Kidney (tissue), 14 donors: ENCODE measurements around the gene NBEA. TPM values are rescaled to one million over a fixed set of nuclear protein-coding genes. Genes with fewer than 3 reads are reported as not detected.
A peak's percentile ranks its signal among the peaks of the same experiment; 100 is the strongest.

Source experiments
- DNase-seq, 5 donors: peaks; one replicate each; pipeline ENCODE4 v3.0.0-alpha.2; 2013 to 2020
- FAIRE-seq: peaks from 2 replicates; lab custom pipeline; 2012; peaks lifted over from hg19 to GRCh38; lab: Jason Lieb, UNC
- H3K27ac ChIP-seq, 2 donors: one replicate each; pipeline ENCODE4 v1.7.0; 2013; ENCODE audit warnings: low read depth in 2 of 2, low read length in 2 of 2, inconsistent platforms in 1 of 2
- H3K27me3 ChIP-seq: one replicate; pipeline ENCODE4 v1.7.1; 2013; ENCODE audit warnings: low read length, inconsistent platforms; ENCODE audit not compliant: control insufficient read depth, insufficient read depth
- H3K36me3 ChIP-seq, 3 donors: one replicate each; pipeline versions ENCODE4 v1.7.0 to v1.7.1; 2013; ENCODE audit warnings: low read length in 3 of 3, control low read depth in 1 of 3, inconsistent platforms in 1 of 3; ENCODE audit not compliant: insufficient read depth in 3 of 3, control insufficient read depth in 2 of 3
- H3K4me1 ChIP-seq, 3 donors: one replicate each; pipeline versions ENCODE4 v1.7.0 to v1.7.1; 2013; ENCODE audit warnings: low read length in 3 of 3, inconsistent platforms in 1 of 3, low read depth in 1 of 3; ENCODE audit not compliant: control insufficient read depth in 2 of 3, insufficient read depth in 2 of 3
- H3K4me3 ChIP-seq, 3 donors: one replicate each; pipeline versions ENCODE4 v1.7.0 to v1.8.1; 2013; ENCODE audit warnings: low read length in 3 of 3, control low read depth in 1 of 3, inconsistent platforms in 1 of 3
- H3K9ac ChIP-seq, 3 donors: one replicate each; pipeline versions ENCODE4 v1.7.0 to v1.7.1; 2013; ENCODE audit warnings: low read length in 3 of 3, control low read depth in 1 of 3, inconsistent platforms in 1 of 3
- H3K9me3 ChIP-seq, 3 donors: one replicate each; pipeline versions ENCODE4 v1.7.0 to v1.7.1; 2013; ENCODE audit warnings: low read length in 3 of 3, control low read depth in 1 of 3, inconsistent platforms in 1 of 3; ENCODE audit not compliant: control insufficient read depth in 2 of 3, insufficient read depth in 1 of 3
- intact Hi-C: fragments of 100-400 bp; cut with DNase I; formaldehyde crosslinking; loops from one replicate; pipeline ENCODE4 v1.11.1; 2022
- polyA plus RNA-seq: library from polyadenylated mRNA; stranded (reverse); fragments of 350-450 nt; fragmentation: Illumina TruSeq; extraction: RNeasy Lipid Tissue Mini Kit (QIAGEN cat#74804); gene quantifications from one replicate; pipeline ENCODE4 v1.2.3, GENCODE V29; 2014; ENCODE audit warnings: low read depth, low replicate concordance; ENCODE audit not compliant: insufficient read depth
- total RNA-seq: library from RNA; stranded (reverse); fragmentation: NEBNext Ultra II Directional; extraction: Animal tissue kit (Norgen Biotek cat#: 25700); gene quantifications from one replicate; pipeline ENCODE4 v1.2.1, GENCODE V29; 2021
- TF ChIP-seq, protein P1 (sequence below): IDR thresholded peaks from 3 replicates; pipeline ENCODE4 v1.5.1; 2012; ENCODE audit warnings: mild to moderate bottlenecking, moderate library complexity, borderline replicate concordance; ENCODE audit not compliant: insufficient read depth; ENCODE audit errors: extremely low read depth
- donor health status: control.
- donor health status: control.
- donor health status: control.
- donor health status: control.
- donor health status: control.
- donor health status: DM: yes; HTN: yes; CAD: no.
- donor health status: Normal renal cell carcinoma (clear cell type).

The NBEA gene
- total and polyA plus RNA-seq, 2 donors from 2014 or later = 4.7 to 14.6 TPM

DNA sequence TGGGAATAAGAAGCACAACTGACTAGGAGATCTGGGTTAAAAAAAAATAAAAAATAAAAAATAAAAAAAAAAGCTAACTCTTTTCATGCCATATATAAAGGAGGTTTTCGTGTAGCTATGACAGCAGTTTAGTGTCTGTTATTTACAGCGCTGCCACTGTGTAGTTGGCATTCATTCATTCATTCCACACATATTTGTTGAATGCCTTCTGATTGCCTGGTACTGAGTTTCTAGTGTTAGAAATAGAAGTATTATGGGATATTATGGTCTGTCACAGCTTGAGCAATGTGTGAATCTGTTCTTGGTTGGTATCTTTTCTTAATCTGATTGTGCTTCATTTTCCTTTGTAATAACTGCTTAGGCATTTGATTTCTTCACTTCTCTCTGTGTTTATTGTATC lies 237.4 kb downstream of the NBEA start:
- H3K27me3 ChIP-seq = no peaks in the 10 kb centered on the region
- no peak overlapping the region for H3K27ac ChIP-seq
- intact Hi-C loops = no loop called here
- TF ChIP-seq, protein P1, sequence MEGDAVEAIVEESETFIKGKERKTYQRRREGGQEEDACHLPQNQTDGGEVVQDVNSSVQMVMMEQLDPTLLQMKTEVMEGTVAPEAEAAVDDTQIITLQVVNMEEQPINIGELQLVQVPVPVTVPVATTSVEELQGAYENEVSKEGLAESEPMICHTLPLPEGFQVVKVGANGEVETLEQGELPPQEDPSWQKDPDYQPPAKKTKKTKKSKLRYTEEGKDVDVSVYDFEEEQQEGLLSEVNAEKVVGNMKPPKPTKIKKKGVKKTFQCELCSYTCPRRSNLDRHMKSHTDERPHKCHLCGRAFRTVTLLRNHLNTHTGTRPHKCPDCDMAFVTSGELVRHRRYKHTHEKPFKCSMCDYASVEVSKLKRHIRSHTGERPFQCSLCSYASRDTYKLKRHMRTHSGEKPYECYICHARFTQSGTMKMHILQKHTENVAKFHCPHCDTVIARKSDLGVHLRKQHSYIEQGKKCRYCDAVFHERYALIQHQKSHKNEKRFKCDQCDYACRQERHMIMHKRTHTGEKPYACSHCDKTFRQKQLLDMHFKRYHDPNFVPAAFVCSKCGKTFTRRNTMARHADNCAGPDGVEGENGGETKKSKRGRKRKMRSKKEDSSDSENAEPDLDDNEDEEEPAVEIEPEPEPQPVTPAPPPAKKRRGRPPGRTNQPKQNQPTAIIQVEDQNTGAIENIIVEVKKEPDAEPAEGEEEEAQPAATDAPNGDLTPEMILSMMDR = no peak
- no peak for FAIRE-seq
- no peaks in the 10 kb centered on the region for H3K9me3 ChIP-seq
- H3K9ac ChIP-seq = no peak overlapping the region
- DNase-seq = no peak
- no peak overlapping the region for H3K4me3 ChIP-seq
- no peaks in the 10 kb centered on the region for H3K36me3 ChIP-seq
- no peaks in the 10 kb centered on the region for H3K4me1 ChIP-seq

DNA sequence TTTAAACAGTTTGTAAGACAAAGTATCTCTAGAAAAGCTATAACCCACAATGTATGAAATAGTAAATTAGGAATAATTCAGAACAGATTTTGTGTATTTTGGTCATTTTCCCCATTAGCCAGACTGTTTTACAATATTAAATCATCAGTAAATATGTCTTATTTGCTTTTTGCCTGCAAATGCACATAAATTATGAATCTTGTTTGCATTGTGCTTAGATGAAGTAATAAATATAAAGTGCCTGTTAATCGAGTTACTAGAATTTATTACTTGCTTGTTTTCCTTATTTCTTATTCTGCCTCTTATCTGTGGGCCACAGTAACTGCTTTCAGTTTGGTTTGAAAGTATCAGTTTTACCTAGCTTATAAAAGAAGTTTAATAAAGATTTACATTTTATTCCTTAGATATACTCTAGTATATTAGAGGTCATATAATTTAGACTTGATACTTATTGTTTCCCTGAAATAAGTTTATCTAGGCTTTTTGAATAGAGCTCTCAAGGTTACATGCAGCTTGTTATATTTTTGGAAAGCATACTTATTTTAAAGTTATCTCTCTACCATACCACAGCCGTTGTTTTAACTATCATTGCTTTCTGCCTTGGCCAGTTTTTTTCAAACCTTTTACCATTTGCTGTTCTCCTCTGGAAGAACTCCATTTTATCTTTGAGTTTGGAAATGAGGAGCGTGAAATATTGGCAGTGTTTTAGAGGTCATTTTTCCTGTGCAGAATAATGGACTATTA lies 238.0 kb downstream of the NBEA start:
- FAIRE-seq = no peak
- peak in 2 of 5 donors; percentile 4 to 19 for DNase-seq
- no peaks in the 10 kb centered on the region for H3K9me3 ChIP-seq
- no peak overlapping the region for H3K27ac ChIP-seq
- H3K36me3 ChIP-seq = no peaks in the 10 kb centered on the region
- H3K27me3 ChIP-seq = no peaks in the 10 kb centered on the region
- H3K4me3 ChIP-seq = no peak overlapping the region
- H3K9ac ChIP-seq = no peak overlapping the region
- TF ChIP-seq, protein P1 = no peak
- intact Hi-C loops = no loop called here
- no peaks in the 10 kb centered on the region for H3K4me1 ChIP-seq

DNA sequence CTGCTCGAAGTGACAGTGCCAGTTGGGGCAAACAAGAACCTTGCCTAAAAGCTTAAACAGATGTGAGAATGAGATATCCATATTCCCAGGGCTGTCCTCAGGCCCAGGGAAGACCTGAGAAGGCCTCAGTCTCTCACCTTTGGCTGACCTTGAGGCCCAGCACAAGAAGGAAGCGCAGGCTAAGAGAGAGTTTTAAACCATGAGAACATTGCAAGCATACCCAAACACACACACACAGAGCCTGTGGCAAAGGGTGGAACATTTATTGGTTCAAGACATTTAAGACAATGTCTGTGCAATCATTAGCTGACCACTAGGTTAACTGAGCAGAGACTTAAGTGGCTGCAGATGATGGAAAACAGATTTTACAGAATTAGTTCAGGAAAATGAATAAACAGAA lies 248.2 kb downstream of the NBEA start:
- intact Hi-C loops = no loop called here
- H3K36me3 ChIP-seq = no peaks in the 10 kb centered on the region
- H3K9ac ChIP-seq = no peak overlapping the region
- H3K4me3 ChIP-seq = no peak overlapping the region
- no peaks in the 10 kb centered on the region for H3K9me3 ChIP-seq
- H3K27me3 ChIP-seq = no peaks in the 10 kb centered on the region
- no peak for FAIRE-seq
- DNase-seq = no peak
- TF ChIP-seq, protein P1 = no peak
- H3K4me1 ChIP-seq = no peaks in the 10 kb centered on the region
- H3K27ac ChIP-seq = no peak overlapping the region
